IMR-90 (cell line): Measurements from ENCODE around the gene C11orf71.

ENCODE experiments used
- CTCF ChIP-seq: conservative IDR thresholded peaks from 2 replicates; pipeline ENCODE4 v1.5.1; 2012; ENCODE audit warnings: mild to moderate bottlenecking, low read depth, low read length, improper control_type of control experiment
- ELK1 ChIP-seq: fragments of 150-350 bp; IDR thresholded peaks from 2 replicates; pipeline ENCODE4 v1.6.1; 2016; ENCODE audit warnings: low read depth, mild to moderate bottlenecking, low read length, moderate library complexity, borderline replicate concordance
- FOS ChIP-seq: fragments of 150-350 bp; IDR thresholded peaks from 2 replicates; pipeline ENCODE4 v1.6.1; 2016; ENCODE audit warnings: low read depth, low read length
- MAFK ChIP-seq: IDR thresholded peaks from 2 replicates; pipeline ENCODE4 v1.6.1; 2012; ENCODE audit warnings: low read depth, low read length, improper control_type of control experiment
- POLR2A ChIP-seq: IDR thresholded peaks from 2 replicates; pipeline ENCODE4 v1.6.1; 2012; ENCODE audit warnings: mild to moderate bottlenecking, low read depth, low read length
- RAD21 ChIP-seq: IDR thresholded peaks from 2 replicates; pipeline ENCODE4 v1.6.1; 2012; ENCODE audit warnings: low read length, improper control_type of control experiment

- TF ChIP-seq MAFK (no peak), RAD21 (no peak), CTCF (no peak), POLR2A (no peak), ELK1 (no peak), FOS (no peak)
Observed at GRCh38 chr11:114442536-114442935, 42.2 kb upstream of the C11orf71 start.
